ENCODE data around the gene NEDD4L. TPM values are rescaled to one million over a fixed set of nuclear protein-coding genes. Genes with fewer than 3 reads are reported as not detected.

Gene NEDD4L
- total RNA-seq, 2 donors from 2014 or later, result 149 to 212 TPM

DNA sequence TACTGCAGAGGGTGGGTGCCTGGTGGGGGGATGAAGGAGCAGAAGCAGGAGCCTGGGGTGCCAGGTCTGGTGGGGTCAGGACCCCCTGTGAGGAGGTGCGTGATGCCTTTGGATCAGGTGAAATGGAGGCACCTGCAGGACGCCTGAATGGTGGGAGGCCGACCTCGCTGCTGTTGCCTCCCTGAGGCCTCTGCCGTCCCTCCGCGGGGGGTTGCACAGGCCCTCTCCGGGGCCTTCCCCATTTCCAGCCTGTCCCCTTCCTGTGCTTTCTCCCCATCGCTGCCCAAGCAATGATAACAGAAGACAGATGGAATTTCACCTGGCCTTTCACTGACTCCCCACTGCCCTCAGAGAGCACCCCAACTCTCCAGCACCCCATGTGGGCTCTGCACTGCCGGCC, 325.6 kb downstream of the NEDD4L start:
- Histone ChIP-seq H3K4me3 (no peak overlapping the region), H3K9me3 (no peaks in the 10 kb centered on the region), H3K27me3 (no peaks in the 10 kb centered on the region), H3K36me3 (no peaks in the 10 kb centered on the region), H3K27ac (no peak overlapping the region), H3K9ac (ENCODE audit: low read depth in 2 of 2, low read length in 2 of 2) (no peak overlapping the region), H3K4me1 (no peaks in the 10 kb centered on the region)
- TF ChIP-seq, protein P1, sequence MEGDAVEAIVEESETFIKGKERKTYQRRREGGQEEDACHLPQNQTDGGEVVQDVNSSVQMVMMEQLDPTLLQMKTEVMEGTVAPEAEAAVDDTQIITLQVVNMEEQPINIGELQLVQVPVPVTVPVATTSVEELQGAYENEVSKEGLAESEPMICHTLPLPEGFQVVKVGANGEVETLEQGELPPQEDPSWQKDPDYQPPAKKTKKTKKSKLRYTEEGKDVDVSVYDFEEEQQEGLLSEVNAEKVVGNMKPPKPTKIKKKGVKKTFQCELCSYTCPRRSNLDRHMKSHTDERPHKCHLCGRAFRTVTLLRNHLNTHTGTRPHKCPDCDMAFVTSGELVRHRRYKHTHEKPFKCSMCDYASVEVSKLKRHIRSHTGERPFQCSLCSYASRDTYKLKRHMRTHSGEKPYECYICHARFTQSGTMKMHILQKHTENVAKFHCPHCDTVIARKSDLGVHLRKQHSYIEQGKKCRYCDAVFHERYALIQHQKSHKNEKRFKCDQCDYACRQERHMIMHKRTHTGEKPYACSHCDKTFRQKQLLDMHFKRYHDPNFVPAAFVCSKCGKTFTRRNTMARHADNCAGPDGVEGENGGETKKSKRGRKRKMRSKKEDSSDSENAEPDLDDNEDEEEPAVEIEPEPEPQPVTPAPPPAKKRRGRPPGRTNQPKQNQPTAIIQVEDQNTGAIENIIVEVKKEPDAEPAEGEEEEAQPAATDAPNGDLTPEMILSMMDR (IDR thresholded peaks at IDR 0.05), result no peak
- DNase-seq, result no peak
- intact Hi-C loops (cut with DNase I), result no loop called here

DNA sequence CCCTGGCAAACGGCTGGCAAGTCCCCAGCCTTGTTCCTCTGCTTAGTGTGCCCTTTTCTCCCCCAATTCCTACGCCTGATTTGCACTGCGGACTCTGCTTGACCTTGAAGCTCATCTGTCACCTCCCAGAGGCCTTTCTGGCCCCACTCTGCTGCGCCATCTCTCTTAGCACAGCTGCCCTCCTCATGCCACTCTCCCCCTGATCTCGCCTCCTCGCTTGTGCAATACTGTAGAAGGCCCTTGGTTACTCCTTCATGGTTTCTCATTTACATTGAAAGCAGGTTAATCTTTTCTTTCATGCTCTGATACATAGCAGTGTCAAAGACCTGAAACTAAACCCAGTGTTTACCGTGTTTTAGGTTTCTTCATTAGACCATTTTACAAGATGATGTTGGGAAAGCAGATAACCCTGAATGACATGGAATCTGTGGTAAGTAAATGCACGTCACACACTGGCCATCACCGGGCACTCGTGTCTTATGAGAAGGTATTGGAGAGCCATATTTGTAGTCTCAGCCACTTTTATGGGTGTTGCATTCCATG, 326.1 kb downstream of the NEDD4L start:
- no peaks in the 10 kb centered on the region for H3K27me3 ChIP-seq
- no peak overlapping the region for H3K4me3 ChIP-seq
- intact Hi-C loops (cut with DNase I), result no loop called here
- no peak for DNase-seq
- H3K4me1 ChIP-seq, result no peaks in the 10 kb centered on the region
- no peak overlapping the region for H3K27ac ChIP-seq
- H3K9me3 ChIP-seq, result no peaks in the 10 kb centered on the region
- H3K9ac ChIP-seq (ENCODE audit: low read depth in 2 of 2, low read length in 2 of 2), result no peak overlapping the region
- H3K36me3 ChIP-seq, result no peaks in the 10 kb centered on the region
- TF ChIP-seq, protein P1 (IDR thresholded peaks at IDR 0.05), result no peak

DNA sequence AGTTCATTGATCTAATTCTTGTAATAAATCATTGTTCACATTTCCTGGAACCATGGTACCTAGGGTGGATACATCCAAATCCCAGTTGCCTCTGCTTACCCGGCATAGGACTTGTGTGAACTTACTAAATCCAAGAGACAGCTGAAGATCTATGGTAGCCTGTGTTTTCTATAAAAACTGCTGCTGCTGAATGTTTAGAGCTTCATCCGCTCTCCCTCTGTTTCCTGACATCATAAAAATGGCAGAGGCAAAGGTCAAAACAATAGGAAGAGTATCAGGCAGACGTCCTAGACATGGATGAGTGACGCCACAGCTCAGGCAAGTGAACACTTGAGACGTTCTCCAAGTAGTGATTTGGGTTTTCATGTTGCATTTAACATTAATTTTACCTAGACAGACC, 326.6 kb downstream of the NEDD4L start:
- H3K36me3 ChIP-seq, result no peaks in the 10 kb centered on the region
- TF ChIP-seq, protein P1 (IDR thresholded peaks at IDR 0.05), result no peak
- H3K9me3 ChIP-seq, result no peaks in the 10 kb centered on the region
- no peak overlapping the region for H3K9ac ChIP-seq (ENCODE audit: low read depth in 2 of 2, low read length in 2 of 2)
- no peak overlapping the region for H3K27ac ChIP-seq
- H3K27me3 ChIP-seq, result no peaks in the 10 kb centered on the region
- DNase-seq, result no peak
- no peak overlapping the region for H3K4me3 ChIP-seq
- intact Hi-C loops (cut with DNase I), result no loop called here
- no peaks in the 10 kb centered on the region for H3K4me1 ChIP-seq

DNA sequence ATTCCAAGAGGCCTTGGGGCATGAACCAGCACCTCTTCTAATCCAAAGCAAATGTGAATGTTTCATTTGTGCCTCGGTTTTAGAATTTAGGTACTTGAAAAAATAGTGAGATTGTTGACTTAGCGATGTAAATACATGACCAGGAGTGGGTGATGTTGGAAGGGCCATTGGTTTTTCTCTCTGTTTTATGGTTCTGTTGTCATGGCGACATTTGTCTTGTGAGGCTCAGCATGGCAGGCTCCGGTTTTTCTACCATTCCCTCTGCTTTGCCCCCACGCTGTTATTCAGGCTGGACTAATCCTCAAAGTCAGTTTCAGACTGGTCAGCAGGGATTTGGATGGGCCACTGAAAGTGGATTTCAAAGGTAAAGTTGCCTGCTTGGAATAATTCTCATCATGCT, 329.5 kb downstream of the NEDD4L start:
- Histone ChIP-seq H3K4me3 (no peak overlapping the region), H3K27ac (no peak overlapping the region), H3K27me3 (no peaks in the 10 kb centered on the region), H3K36me3 (no peaks in the 10 kb centered on the region), H3K9ac (ENCODE audit: low read depth in 2 of 2, low read length in 2 of 2) (no peak overlapping the region), H3K4me1 (no peaks in the 10 kb centered on the region), H3K9me3 (no peaks in the 10 kb centered on the region)
- TF ChIP-seq, protein P1 (IDR thresholded peaks at IDR 0.05), result no peak
- intact Hi-C loops (cut with DNase I), result no loop called here
- no peak for DNase-seq

DNA sequence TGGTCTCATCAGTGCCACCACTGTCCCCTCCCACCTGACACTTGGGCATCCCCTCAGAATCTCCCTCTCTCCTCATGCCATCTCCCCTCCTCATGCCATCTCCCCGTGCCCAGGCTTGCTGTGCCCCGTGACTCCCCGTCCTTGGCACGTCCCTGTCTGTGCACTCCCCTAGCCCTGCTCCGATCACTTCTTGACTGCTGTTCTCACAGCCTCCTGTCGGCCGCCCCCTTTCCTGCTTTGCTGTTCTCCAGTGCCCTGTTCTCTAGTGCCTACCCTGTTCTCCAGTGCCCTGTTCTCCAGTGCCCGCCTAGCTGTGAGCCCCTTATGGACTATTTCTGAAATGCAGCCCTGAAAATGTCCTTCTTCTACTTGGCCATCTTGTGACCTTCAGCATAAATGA, 331.0 kb downstream of the NEDD4L start:
- H3K9ac ChIP-seq (ENCODE audit: low read depth in 2 of 2, low read length in 2 of 2), result no peak overlapping the region
- no peaks in the 10 kb centered on the region for H3K36me3 ChIP-seq
- TF ChIP-seq, protein P1 (IDR thresholded peaks at IDR 0.05), result no peak
- no peak overlapping the region for H3K27ac ChIP-seq
- no peak overlapping the region for H3K4me3 ChIP-seq
- no peak for DNase-seq
- no peaks in the 10 kb centered on the region for H3K27me3 ChIP-seq
- H3K9me3 ChIP-seq, result no peaks in the 10 kb centered on the region
- intact Hi-C loops (cut with DNase I), result no loop called here
- H3K4me1 ChIP-seq, result no peaks in the 10 kb centered on the region

Data from colonic mucosa (tissue), 4 donors.